AG09309 (cell line): Measurements from ENCODE around the gene PFDN1.
A peak's percentile ranks its signal among the peaks of the same experiment; 100 is the strongest.

Experiments
- DNase-seq: peaks from one replicate; pipeline ENCODE4 v3.0.0-alpha.2; 2010; ENCODE audit warnings: low read depth
- H3K4me3 ChIP-seq: 2 replicates; pipeline ENCODE4 v1.5.1; 2011; ENCODE audit warnings: mild to moderate bottlenecking, low read depth, low read length, moderate library complexity; ENCODE audit not compliant: control insufficient read depth
- CTCF ChIP-seq: IDR thresholded peaks from 2 replicates; pipeline ENCODE4 v1.5.1; 2011; ENCODE audit warnings: mild to moderate bottlenecking, low read depth, low read length, inconsistent platforms; ENCODE audit not compliant: insufficient read depth, control insufficient read depth; ENCODE audit errors: missing control alignments

Gene PFDN1

GRCh38 chr5:140252470-140253126 is 50.3 kb downstream of the PFDN1 start:
- no peak for TF ChIP-seq CTCF
- no peak overlapping the region for H3K4me3 ChIP-seq

DNA sequence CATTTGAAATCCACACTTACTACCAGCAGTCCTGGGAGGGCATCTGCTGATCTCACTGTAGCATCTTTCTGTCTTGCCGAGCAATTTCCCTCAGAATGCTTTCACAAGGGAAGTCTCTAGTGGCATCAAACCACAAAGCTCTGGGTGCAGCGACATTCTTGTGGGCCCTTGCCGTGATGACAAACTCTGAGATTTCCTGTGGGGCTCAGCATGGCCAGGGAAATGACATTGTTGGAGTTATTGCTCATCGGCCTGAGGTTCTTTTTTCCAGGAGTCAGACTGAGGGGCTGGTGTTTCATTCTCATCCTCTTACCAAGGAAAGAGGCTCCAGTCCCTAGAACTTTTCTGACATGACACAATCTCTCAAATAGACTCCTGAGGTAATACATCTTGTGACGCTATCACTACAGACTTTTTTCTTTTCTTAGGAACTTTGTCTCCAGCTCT is 51.4 kb downstream of the PFDN1 start:
- H3K4me3 ChIP-seq, result no peak overlapping the region
- no peak for TF ChIP-seq CTCF
- DNase-seq, result peak; percentile 70

More at GRCh38 chr5:140252470-140253126, 50.3 kb downstream of the PFDN1 start:
- no peak for DNase-seq

GRCh38 chr5:140250386-140250785 is 52.5 kb downstream of the PFDN1 start:
- H3K4me3 ChIP-seq, result no peak overlapping the region
- TF ChIP-seq CTCF, result no peak
- no peak for DNase-seq

DNA sequence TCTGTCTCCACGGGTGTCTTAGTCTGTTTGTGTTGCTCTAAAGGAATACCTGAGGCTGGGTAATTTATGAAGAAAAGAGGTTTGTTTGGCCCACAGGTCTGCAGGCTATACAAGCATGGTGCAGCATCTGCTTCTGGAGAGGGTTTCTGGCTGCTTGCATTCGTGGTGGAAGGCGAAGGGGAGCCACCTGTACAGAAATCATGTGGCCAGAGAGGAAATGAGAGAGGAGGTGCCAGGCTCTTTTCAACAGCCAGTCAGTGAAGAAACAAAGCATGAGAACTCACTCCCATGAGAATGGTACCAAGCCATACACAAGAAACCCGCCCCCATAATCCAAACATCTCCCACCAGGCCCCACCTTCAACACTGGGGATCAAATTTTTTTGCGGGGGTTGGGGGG is 53.4 kb downstream of the PFDN1 start:
- TF ChIP-seq CTCF, result no peak
- no peak overlapping the region for H3K4me3 ChIP-seq
- no peak for DNase-seq

GRCh38 chr5:140248414-140248813 is 54.5 kb downstream of the PFDN1 start:
- no peak for DNase-seq
- TF ChIP-seq CTCF, result no peak

GRCh38 chr5:140246378-140247122 is 56.4 kb downstream of the PFDN1 start:
- TF ChIP-seq CTCF, result no peak
- DNase-seq, result peak; percentile 48
- H3K4me3 ChIP-seq, result no peak overlapping the region

More at GRCh38 chr5:140248414-140248813, 54.5 kb downstream of the PFDN1 start:
- no peak overlapping the region for H3K4me3 ChIP-seq
